Natural killer cell (primary cell): ENCODE data around the gene RRP12. TPM values are rescaled to one million over a fixed set of nuclear protein-coding genes. Genes with fewer than 3 reads are reported as not detected.

Source experiments
- ATAC-seq, 3 donors: fragments of 150-1000 bp in 2 of 3; fragments of 200-7000 bp in 1 of 3; cut with Tn5 transposase; 1 replicate in 1 of 3; 2 replicates in 2 of 3; pipeline ENCODE4 v1.10.0; 2021; ENCODE audit warnings: mild to moderate bottlenecking in 2 of 3, moderate library complexity in 2 of 3
- DNase-seq, 2 donors: peaks; one replicate each; pipeline versions ENCODE4 v3.0.0 to v3.0.0-alpha.2; 2013 to 2021; ENCODE audit warnings: mixed read lengths in 1 of 2
- H3K27ac ChIP-seq: one replicate; pipeline ENCODE4 v1.5.1; 2013; ENCODE audit warnings: mild to moderate bottlenecking, low read length
- H3K27me3 ChIP-seq: one replicate; pipeline ENCODE4 v1.6.1; 2013; ENCODE audit warnings: low read length; ENCODE audit not compliant: control insufficient read depth, insufficient read depth
- H3K36me3 ChIP-seq: one replicate; pipeline ENCODE4 v1.6.1; 2013; ENCODE audit warnings: low read length; ENCODE audit not compliant: control insufficient read depth, insufficient read depth
- H3K4me1 ChIP-seq: one replicate; pipeline ENCODE4 v1.6.1; 2013; ENCODE audit warnings: low read length; ENCODE audit not compliant: control insufficient read depth, insufficient read depth
- H3K4me3 ChIP-seq: one replicate; pipeline ENCODE4 v1.5.1; 2013; ENCODE audit warnings: low read length
- H3K9me3 ChIP-seq: one replicate; pipeline ENCODE4 v1.6.1; 2013; ENCODE audit warnings: low read length; ENCODE audit not compliant: control insufficient read depth, insufficient read depth
- H3K27ac Mint-ChIP-seq, 2 donors: one replicate each; pipeline ENCODE4 v1.8.0; 2022; ENCODE audit warnings: mild to moderate bottlenecking in 2 of 2, mixed read lengths in 2 of 2, moderate library complexity in 1 of 2
- H3K27me3 Mint-ChIP-seq, 2 donors: one replicate each; pipeline ENCODE4 v1.8.0; 2022; ENCODE audit warnings: low read depth in 2 of 2, mixed read lengths in 2 of 2
- H3K36me3 Mint-ChIP-seq: one replicate; pipeline ENCODE4 v1.8.0; 2022; ENCODE audit warnings: mixed read lengths
- H3K4me1 Mint-ChIP-seq, 2 donors: one replicate each; pipeline ENCODE4 v1.8.0; 2022; ENCODE audit warnings: mixed read lengths in 2 of 2
- H3K4me3 Mint-ChIP-seq: one replicate; pipeline ENCODE4 v1.8.0; 2022; ENCODE audit warnings: mild to moderate bottlenecking, moderate library complexity, mixed read lengths
- H3K9me3 Mint-ChIP-seq, 2 donors: one replicate each; pipeline ENCODE4 v1.8.0; 2022; ENCODE audit warnings: mixed read lengths in 2 of 2
- WGBS: methylation state at CpG from one replicate; pipeline ENCODE4 v1.1.7; 2013; ENCODE audit warnings: missing lambda C conversion rate; ENCODE audit not compliant: insufficient coverage; 5-methylcytosine and 5-hydroxymethylcytosine counted together
- intact Hi-C: fragments of 100-400 bp; cut with micrococcal nuclease; formaldehyde crosslinking; loops from one replicate; pipeline ENCODE4 v1.14.2; 2022
- total RNA-seq, 4 donors: library from RNA; stranded (reverse); fragments of 120-200 nt in 1 of 4; gene quantifications; one replicate each; pipeline versions ENCODE4 v1.2.3 to v1.2.4, GENCODE V29; 2013 to 2022
- TF ChIP-seq, protein P1 (sequence below): fragments of 200-600 bp; IDR thresholded peaks from one replicate; pipeline ENCODE4 v1.8.0; 2022; ENCODE audit warnings: antibody characterized with exemption

Gene RRP12
- total RNA-seq, 3 donors from 2014 or later (not counting 1 experiment from before 2014, with no cell fraction given) = 60.1 to 234 (median 79.2) TPM

DNA sequence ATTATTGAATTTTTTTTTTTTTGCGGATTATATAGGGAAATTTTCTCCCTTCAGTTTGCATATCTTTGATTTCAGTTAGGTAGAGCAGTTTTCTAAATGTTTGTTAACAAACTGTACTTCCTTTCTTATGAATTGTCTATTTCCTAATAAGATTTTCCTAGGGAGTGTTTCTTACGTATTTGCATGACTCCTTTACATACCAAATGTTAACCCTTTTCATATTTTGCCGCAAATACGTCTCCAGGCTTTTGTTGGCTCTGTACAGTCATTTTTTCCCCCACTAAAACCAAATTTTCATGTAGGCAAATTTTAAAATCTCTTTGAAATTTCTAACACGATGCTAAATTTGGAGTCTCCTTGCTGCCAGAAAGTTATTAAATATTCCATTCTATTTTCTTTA, 64.7 kb downstream of the RRP12 start:
- peak overlapping the region in 1 of 2 donors; percentile 71 for H3K27ac Mint-ChIP-seq
- H3K27ac ChIP-seq = no peak overlapping the region
- no peaks in the 10 kb centered on the region for H3K9me3 ChIP-seq
- H3K27me3 Mint-ChIP-seq = peaks cover 0 to 2% of the 10 kb centered on the region in 2 donors
- TF ChIP-seq, protein P1, sequence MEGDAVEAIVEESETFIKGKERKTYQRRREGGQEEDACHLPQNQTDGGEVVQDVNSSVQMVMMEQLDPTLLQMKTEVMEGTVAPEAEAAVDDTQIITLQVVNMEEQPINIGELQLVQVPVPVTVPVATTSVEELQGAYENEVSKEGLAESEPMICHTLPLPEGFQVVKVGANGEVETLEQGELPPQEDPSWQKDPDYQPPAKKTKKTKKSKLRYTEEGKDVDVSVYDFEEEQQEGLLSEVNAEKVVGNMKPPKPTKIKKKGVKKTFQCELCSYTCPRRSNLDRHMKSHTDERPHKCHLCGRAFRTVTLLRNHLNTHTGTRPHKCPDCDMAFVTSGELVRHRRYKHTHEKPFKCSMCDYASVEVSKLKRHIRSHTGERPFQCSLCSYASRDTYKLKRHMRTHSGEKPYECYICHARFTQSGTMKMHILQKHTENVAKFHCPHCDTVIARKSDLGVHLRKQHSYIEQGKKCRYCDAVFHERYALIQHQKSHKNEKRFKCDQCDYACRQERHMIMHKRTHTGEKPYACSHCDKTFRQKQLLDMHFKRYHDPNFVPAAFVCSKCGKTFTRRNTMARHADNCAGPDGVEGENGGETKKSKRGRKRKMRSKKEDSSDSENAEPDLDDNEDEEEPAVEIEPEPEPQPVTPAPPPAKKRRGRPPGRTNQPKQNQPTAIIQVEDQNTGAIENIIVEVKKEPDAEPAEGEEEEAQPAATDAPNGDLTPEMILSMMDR = no peak
- peaks cover 19 to 23% of the 10 kb centered on the region in 2 donors for H3K4me1 Mint-ChIP-seq
- peaks cover 29% of the 10 kb centered on the region for H3K4me1 ChIP-seq
- DNase-seq (no peak), ATAC-seq (no peak)
- no peaks in the 10 kb centered on the region for H3K9me3 Mint-ChIP-seq
- peak overlapping the region; percentile 72 for H3K4me3 Mint-ChIP-seq
- no peak overlapping the region for H3K4me3 ChIP-seq
- no peaks in the 10 kb centered on the region for H3K36me3 ChIP-seq
- 84% methylated on average over 4 of the region's 5 CpGs for WGBS
- H3K36me3 Mint-ChIP-seq = no peaks in the 10 kb centered on the region
- intact Hi-C loops = loop anchor here (10.0 kb wide), 1 partner anchor 68 kb away; the partner anchor contains the start of gene RRP12
- peaks cover 2% of the 10 kb centered on the region for H3K27me3 ChIP-seq

DNA sequence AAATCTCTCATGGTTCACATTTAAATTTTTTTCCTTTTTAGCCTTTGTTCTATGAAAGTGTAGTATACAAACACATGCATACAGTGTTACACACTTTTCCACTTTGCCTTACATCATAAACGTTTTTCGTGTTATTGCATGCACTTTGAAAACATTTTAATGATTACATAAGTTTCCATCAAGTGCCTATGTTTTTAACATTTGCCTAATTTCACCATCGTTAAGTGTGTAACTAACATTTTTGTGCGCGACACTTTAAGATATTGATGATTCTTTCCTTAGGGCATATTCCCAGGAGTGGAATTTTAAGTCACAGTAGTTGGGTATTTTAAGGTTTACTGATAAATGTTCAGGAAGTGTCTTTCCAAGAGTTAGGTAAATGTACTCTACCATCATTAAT, 65.1 kb downstream of the RRP12 start:
- 84% methylated on average over 4 of the region's 5 CpGs for WGBS
- H3K4me3 Mint-ChIP-seq = peak overlapping the region; percentile 72
- H3K36me3 Mint-ChIP-seq = no peaks in the 10 kb centered on the region
- no peak overlapping the region for H3K4me3 ChIP-seq
- no peaks in the 10 kb centered on the region for H3K36me3 ChIP-seq
- DNase-seq (no peak), ATAC-seq (no peak)
- no peaks in the 10 kb centered on the region for H3K9me3 ChIP-seq
- H3K27me3 ChIP-seq = peaks cover 2% of the 10 kb centered on the region
- no peaks in the 10 kb centered on the region for H3K9me3 Mint-ChIP-seq
- TF ChIP-seq, protein P1 = no peak
- H3K4me1 Mint-ChIP-seq = peaks cover 24 to 27% of the 10 kb centered on the region in 2 donors
- peaks cover 0 to 2% of the 10 kb centered on the region in 2 donors for H3K27me3 Mint-ChIP-seq
- H3K4me1 ChIP-seq = peaks cover 32% of the 10 kb centered on the region
- intact Hi-C loops = loop anchor here (10.0 kb wide), 1 partner anchor 69 kb away; the partner anchor contains the start of gene RRP12
- H3K27ac ChIP-seq = no peak overlapping the region
- peak overlapping the region in 1 of 2 donors; percentile 71 for H3K27ac Mint-ChIP-seq

DNA sequence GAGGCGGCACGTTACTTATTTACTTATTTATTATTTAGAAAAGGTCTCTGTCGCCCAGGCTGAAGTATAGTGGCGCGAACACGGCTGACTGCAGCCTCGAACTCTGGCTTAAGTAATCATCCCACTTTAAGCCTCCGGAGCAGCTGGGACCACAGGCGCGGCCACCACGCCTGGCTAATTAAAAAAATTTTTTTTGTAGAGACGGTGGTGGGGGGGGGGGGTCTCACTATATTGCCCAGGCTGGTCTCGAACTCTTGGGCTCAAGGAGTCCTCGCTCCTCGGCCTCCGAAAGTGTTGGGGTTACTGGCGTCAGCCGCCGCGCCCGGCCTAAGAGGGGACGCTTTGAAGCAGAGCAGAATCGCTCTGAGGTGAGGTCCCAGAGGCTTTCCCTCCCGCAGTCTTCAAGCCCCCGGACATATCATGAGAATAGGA, 65.9 kb downstream of the RRP12 start:
- H3K27ac Mint-ChIP-seq = peak overlapping the region; percentile 71 to 83
- no peaks in the 10 kb centered on the region for H3K36me3 Mint-ChIP-seq
- H3K9me3 ChIP-seq = no peaks in the 10 kb centered on the region
- H3K4me3 Mint-ChIP-seq = peak overlapping the region; percentile 70
- intact Hi-C loops = loop anchor here (2.0 to 10.0 kb wide), 3 partner anchors 22 to 70 kb away; partner anchors contain the start of genes ARHGAP19 and RRP12
- ATAC-seq = no peak
- H3K27me3 Mint-ChIP-seq = peaks cover 0 to 2% of the 10 kb centered on the region in 2 donors
- no peaks in the 10 kb centered on the region for H3K9me3 Mint-ChIP-seq
- H3K36me3 ChIP-seq = no peaks in the 10 kb centered on the region
- H3K4me1 ChIP-seq = peaks cover 32% of the 10 kb centered on the region
- H3K4me1 Mint-ChIP-seq = peaks cover 24 to 29% of the 10 kb centered on the region in 2 donors
- H3K4me3 ChIP-seq = peak overlapping the region; percentile 69
- H3K27me3 ChIP-seq = peaks cover 2% of the 10 kb centered on the region
- TF ChIP-seq, protein P1 = no peak
- WGBS = 12% methylated on average over 20 of the region's 25 CpGs
- no peak for DNase-seq
- peak overlapping the region; percentile 40 for H3K27ac ChIP-seq
